HL-60/S4 treated with phorbol 12-myristate 13-acetate at 8.2 ng/mL for 4 days and 3 days (cell line): Measurements from ENCODE around the gene ADGRL3.
"Not testable (repeated sequence)": the region's sequence is repeated elsewhere in the genome, so short reads cannot be mapped to it uniquely, and the experiment has no call there.

Experiments
- in situ Hi-C: fragments of 300-500 bp; cut with MboI; formaldehyde crosslinking; loops from 2 replicates; pipeline ENCODE4 v1.15.0; 2022; ENCODE audit warnings: low sequenced_read_pairs

ADGRL3 gene

DNA sequence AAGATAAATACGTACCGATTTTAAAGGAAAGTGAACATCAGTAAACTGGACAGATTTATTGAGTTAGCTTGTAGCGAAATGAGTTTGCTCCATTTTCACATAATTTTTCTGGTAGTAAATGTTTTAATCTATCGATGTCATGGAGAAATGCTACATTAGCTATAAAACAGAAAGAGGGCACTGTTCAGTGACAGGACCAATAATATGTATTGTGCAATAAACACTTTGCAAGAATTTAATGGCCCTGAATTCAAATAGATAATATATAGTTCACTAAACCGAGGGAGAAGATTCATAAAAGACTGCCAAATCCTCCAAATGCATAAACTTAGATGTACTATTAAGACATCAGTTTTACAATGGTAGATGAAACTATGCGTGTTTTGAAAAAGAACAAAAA is 516.3 kb downstream of the ADGRL3 start:
- in situ Hi-C loops, result no loop called here

DNA sequence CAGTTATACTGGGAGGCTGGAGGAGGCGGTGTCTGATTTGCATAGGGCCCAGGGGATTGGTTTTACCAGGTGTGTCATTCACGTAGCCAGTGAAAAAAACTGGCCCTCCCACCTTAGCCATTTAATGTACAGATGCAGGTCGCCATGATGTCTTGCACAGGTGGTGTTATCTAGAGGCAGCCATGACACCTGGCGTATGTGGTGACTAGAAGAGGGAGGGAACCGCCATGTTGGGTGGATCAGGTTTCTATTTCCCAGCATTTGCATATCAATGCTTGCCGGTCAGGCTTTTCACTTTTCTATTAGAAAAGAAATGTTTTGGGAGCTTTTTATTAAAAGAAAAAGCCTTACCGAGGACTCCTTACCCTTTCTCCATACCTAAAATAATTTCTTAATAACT is 523.4 kb downstream of the ADGRL3 start:
- in situ Hi-C loops, result no loop called here

DNA sequence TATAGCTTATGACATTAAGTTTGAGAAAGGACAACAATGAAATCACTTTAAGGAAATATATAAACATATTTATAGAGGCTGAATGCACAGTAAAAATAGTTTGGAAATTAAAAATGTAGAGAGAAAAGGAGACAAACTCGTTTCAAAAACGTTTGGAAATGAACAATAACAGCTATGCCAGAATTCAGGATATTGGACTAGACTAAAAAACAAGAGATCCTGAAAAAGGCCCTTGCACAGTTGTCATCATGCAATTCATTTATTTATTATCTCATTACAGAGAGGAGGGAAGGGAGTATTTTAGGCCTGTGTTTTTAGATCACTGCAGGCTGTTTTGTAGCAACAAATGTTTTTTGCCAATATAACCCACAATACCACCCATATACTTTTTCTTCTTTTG is 527.2 kb downstream of the ADGRL3 start:
- in situ Hi-C loops, result no loop called here

DNA sequence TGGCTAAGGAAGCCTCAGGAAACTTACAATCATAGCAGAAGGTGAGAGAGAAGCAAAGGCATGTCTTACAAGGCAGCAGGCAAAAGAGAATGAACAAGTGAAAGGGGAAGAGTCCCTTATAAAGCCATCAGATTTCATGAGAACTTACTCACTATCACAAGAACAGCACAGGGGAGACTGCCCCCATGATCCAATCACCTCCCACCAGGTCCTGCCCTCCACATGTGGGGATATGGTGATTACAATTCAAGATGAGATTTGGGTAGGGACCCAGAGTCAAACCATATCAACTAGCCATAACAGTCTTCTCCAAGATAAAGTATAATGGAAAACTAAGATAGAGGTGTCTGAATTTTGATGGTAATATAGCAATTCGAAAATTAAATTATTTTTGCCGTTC is 534.3 kb downstream of the ADGRL3 start:
- in situ Hi-C loops, result no loop called here

DNA sequence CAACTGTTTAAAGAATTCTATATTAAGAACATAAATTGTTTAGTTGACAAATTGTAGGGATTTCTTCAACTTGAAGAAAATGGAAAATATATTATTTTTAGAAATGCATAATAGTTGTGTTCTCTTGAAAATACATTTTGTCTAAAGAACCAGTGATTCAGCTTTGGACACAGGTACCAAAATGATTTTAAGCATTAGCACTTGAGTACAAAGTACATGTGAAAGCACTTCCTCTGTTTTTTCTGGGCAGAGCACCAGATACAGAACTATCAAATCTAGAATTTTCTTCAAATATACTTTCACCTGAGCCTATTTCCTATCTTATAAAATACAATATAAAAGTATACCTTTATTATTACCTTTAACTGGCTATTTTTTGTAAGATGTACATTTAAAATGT is 539.8 kb downstream of the ADGRL3 start:
- in situ Hi-C loops, result no loop called here

DNA sequence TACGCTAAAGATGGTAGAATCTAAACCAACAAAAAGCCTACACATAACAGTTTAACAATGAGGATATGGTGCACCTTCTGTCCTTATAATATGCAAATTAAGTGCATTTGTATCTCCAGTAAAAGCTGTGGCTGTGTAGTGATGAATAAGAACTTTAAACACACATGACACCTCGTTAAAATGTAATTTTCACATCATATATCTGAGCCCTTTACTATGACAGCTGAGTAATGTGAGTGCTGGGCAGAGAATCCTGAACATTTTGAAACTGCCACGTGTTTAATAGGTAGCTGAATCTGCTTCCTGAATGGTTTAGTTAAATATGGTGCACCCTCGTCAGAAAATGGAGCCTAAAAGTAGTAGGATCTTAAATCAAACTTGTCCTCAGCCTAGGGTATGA is 540.8 kb downstream of the ADGRL3 start:
- in situ Hi-C loops, result no loop called here

DNA sequence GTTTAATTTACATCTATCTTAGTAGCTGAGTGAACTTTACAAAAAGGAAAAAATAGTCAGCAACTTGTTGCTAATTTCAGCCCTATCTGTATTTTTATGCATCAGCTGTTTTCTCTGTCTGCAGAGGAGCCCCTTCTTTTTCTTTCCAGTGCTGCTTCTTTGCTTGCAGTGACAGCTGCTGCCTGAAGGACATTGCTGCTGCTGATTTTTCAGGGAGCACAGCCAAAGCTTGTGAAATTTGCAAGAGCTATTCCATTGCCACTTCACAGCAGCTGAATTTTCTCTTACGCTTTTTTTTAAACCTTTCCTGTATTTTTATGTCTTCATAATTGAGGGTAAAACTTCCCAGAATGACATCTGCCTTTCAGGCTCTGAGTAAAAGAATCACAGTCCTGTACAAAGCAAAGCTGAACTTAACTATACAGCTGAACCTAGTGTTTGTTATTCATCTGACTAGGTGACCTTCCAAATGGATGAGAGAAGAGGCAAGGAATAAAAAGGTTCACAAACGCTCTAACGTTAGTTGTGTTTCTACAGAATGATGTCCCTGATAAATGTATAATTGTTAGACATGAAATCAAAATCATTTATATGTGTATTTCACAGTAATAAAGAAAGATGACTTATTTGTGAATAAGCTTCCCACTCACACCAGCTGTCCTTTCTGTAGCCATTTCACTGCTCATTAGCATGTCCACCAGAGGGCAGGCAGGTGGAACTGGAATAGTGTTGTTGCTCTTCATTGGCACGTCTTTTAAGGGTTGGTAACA is 541.4 kb downstream of the ADGRL3 start:
- in situ Hi-C loops, result no loop called here

DNA sequence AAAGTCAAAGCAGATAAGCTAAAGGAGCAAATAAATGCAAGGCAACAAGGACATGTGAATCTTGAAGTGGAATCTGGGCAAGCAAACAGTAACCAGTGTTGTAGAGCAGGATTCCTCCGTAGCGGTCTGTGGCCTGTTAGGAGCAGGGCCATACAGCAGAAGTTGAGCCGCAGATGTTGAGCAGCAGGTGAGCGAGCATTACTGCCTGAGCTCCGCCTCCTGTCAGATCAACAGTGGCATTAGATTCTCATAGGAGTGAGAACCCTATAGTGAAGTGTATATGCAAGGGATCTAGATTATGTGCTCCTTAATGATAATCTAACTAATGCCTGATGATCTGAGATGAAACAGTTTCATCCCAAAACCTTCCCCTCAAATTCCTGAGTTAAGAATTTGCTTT is 550.7 kb downstream of the ADGRL3 start:
- in situ Hi-C loops, result no loop called here

DNA sequence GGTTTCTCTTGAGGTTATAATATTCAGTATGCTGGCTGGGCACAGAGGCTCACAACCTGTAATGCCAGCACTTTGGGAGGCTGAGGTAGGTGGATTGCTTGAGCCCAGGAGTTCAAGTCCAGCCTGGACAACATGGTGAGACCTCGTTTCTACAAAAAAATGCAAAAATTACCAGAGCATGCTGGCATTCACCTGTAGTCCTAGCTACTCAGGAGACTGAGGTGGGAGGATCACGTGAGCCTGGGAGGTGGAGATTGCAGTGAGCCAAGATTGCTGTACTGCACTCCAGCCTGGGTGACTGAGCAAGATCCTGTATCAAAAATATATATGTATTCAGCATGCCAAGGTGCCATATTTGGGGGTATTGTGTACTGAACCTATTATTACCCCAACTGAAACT is 552.5 kb downstream of the ADGRL3 start:
- in situ Hi-C loops, result no loop called here

DNA sequence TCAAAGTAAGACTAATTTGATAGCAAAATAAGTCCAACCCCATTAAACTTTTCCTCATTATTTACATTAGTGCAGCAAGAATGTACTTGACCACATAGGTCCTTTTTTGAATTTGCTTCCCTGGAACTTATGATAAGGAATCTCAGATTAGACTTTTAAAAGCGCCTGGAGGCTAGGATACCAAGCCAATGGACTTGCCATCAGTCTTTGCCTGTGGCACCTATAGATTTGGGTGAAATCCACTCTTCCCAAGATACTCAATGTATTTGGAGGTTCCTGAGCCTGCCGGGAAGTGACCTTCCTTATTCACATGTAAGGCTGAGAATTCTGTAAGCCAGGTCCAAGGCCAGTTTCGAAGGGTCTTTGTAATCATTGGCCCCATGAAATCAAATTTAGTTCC is 553.6 kb downstream of the ADGRL3 start:
- in situ Hi-C loops, result no loop called here

DNA sequence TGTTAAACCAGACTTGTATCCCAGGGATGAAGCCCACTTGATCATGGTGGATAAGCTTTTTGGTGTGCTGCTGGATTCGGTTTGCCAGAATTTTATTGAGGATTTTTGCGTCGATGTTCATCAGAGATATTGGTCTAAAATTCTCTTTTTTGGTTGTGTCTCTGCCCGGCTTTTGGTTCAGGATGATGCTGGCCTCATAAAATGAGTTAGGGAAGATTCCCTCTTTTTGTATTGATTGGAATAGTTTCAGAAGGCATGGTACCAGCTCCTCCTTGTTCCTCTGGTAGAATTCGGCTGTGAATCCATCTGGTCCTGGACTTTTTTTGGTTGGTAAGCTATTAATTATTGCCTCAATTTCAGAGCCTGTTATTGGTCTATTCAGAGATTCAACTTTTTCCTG is 556.8 kb downstream of the ADGRL3 start:
- in situ Hi-C loops, result not testable (repeated sequence)

DNA sequence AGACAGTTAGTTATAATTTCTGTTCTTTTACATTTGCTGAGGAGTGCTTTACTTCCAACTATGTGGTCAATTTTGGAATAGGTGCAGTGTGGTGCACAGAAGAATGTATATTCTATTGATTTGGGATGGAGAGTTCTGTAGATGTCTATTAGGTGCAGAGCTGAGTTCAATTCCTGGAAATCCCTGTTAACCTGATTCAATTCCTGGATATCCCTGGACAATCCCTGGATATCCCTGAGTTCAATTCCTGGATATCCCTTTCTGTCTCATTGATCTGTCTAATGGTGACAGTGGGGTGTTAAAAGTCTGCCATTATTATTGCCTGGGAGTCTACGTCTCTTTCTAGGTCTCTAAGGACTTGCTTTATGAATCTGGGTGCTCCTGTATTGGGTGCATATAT is 557.9 kb downstream of the ADGRL3 start:
- in situ Hi-C loops, result not testable (repeated sequence)

DNA sequence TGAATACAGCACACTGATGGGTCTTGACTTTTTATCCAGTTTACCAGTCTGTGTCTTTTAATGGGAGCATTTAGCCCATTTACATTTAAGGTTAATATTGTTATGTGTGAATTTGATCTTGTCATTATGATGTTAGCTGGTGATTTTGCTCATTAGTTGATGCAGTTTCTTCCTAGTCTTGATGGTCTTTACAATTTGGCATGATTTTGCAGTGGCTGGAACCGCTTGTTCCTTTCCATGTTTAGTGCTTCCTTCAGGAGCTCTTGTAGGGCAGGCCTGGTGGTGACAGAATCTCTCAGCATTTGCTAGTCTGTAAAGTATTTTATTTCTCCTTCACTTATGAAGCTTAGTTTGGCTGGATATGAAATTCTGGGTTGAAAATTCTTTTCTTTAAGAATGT is 558.5 kb downstream of the ADGRL3 start:
- in situ Hi-C loops, result not testable (repeated sequence)

DNA sequence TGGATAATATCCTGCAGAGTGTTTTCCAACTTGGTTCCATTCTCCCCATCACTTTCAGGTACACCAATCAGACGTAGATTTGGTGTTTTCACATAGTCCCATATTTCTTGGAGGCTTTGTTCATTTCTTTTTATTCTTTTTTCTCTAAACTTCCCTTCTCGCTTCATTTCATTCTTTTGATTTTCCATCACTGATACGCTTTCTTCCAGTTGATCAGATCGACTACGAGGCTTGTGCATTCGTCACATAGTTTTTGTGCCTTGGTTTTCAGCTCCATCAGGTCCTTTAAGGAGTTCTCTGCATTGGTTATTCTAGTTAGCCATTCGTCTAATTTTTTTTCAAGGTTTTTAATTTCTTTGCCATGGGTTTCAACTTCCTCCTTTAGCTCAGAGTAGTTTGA is 559.1 kb downstream of the ADGRL3 start:
- in situ Hi-C loops, result not testable (repeated sequence)

DNA sequence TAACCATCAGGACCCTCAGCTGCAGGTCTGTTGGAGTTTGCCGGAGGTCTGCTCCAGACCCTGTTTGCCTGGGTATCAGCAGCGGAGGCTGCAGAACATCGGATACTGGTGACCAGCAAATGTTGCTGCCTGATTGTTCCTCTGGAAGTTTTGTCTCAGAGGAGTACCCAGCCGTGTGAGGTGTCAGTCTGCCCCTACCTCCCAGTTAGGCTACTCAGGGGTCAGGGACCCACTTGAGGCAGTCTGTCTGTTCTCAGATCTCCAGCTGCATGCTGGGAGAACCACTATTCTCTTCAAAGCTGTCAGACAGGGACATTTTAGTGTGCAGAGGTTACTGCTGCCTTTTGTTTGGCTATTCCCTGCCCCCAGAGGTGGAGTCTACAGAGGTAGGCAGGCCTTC is 559.8 kb downstream of the ADGRL3 start:
- in situ Hi-C loops, result not testable (repeated sequence)

DNA sequence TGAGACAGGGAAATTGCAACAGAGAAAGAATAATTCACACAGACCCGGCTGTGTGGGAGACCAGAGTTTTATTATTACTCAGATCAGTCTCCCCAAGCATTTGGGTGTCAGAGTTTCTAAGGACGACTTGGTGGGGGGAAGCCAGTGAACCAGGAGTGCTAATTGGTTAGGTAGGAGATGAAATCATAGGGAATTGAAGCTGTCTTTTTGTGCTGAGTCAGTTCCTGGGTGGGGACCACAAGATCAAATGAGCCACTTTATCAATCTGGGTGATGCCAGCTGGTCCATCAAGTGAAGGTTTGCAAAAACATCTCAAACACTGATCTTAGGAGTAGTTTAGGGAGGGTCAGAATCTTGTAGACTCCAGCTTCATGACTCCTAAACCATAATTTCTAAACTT is 560.7 kb downstream of the ADGRL3 start:
- in situ Hi-C loops, result no loop called here

DNA sequence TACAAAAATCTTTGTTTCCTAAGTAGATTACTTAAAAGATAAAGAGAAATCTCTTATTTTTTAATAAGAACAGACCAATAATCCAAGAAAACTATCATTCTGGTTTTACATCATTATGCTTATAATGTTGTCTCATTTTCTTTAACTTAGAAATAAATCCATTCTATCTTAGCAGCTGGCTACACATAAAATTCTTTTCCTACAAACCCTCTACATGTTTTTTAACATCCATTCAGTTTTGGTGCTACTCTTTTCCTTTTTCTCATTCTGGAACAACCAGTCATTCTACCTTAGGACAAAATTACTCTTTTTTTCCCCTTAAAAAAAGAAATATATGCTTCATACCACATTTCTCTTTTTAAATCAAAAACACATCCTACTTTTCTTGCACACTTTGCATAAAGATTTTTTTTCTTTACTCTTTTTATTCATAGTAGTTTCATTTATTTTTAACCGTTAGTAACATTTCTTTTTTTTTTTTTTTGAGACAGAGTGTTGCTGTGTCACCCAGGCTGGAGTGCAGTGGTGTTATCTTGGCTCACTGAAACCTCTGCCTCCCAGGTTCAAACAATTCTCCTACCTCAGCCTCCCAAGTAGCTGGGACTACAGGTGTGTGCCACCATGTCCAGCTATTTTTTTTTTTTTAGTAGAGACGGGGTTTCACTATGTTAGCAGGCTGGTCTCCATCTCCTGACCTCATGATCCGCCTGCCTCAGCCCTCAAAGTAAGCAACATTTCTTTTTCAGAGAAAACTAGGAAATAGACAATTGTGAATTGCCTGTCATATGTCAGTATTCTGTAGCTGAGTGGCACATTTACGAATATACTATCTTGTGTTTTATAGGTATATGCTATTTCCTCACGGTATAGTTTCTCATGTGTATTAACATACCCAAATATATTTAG is 562.8 kb downstream of the ADGRL3 start:
- in situ Hi-C loops, result no loop called here

DNA sequence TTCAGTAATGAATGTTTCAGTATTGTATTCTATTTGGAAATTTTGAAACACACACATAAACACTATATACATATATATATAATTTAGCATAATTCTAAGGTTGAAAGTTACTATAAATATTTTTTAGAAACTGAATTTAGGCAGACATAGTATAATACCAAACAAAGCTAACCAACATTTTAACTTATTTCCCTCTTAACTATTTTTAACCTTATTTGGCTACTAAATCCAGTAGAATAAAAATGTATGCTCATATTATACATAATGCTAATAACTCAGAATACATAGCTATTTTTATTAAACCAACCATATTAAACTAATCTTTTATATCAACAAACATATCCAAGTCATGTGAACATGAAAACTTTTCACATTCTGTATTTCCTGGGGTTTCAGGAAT is 563.6 kb downstream of the ADGRL3 start:
- in situ Hi-C loops, result no loop called here

DNA sequence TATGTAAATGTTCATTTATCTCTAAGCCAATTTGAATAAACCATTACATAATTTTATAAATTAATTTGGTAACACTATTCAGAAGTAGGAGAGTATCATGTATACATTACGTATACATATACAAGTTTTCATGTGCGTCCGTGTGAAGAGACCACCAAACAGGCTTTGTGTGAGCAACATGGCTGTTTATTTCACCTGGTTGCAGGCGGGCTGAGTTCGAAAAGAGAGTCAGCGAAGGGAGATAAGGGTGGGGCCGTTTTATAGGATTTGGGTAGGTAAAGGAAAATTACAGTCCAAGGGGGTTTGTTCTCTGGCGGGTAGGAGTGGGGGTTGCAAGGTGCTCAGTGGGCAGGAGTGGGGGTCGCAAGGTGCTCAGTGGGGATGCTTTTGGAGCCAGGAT is 564.0 kb downstream of the ADGRL3 start:
- in situ Hi-C loops, result not testable (repeated sequence)

DNA sequence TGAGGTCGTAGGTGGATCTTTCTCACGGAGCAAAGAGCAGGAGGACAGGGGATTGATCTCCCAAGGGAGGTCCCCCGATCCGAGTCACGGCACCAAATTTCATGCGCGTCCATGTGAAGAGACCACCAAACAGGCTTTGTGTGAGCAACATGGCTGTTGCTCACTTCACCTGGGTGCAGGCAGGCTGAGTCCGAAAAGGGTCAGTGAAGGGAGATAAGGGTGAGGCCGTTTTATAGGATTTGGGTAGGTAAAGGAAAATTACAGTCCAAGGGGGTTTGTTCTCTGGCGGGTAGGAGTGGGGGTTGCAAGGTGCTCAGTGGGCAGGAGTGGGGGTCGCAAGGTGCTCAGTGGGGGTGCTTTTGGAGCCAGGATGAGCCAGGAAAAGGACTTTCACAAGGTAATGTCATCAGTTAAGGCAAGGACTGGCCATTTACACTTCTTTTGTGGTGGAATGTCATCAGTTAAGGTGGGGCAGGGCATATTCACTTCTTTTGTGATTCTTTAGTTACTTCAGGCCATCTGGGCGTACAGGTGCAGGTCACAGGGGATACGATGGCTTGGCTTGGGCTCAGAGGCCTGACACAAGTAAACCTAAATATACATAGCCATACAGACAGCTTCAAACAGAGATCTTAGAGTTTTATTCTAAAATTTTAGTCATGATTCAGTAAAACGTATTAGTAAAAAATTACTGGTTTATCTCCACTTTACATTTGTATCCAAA is 569.5 kb downstream of the ADGRL3 start:
- in situ Hi-C loops, result not testable (repeated sequence)

DNA sequence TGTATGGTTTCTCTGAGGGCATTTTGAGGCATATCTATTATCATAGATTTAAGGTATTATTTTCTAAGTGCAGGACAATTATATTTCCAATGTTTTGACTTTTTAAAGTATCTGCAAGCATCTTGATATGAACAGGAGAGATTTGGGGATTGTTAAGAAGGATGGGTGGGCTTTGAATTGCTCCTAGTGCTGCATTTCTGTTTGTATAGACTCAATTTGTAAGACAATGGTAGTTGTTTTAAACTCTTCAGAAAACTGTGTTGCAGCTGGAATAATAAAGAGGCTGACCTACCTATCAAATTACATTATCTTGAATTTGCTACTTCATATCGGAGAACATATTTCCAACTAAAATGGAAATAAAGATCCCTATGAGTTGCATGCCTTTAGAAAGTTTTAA is 570.3 kb downstream of the ADGRL3 start:
- in situ Hi-C loops, result no loop called here

DNA sequence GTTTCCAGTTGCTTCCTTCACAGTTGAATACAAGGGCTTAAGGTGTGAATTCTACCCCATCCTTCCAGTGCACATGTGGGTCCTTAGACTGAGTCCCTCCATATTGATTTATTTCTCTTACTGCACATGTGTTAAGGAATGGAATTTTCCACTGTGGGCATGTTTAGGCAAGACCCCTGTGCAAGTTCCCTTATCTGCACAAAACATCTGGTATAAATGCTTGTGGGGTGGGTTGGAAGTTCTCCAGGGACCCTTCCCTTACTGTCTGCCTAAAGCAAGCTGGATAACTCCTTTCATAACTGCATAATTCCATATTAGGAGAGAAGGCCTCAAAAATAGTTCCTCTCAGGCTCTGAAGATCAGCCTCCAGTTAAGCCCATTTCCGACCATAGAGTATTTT is 570.9 kb downstream of the ADGRL3 start:
- in situ Hi-C loops, result no loop called here
